Measurements from ENCODE around the gene SHROOM3. TPM values are rescaled to one million over a fixed set of nuclear protein-coding genes. Genes with fewer than 3 reads are reported as not detected.

SHROOM3 gene
- polyA plus RNA-seq, 1 experiment = 9.5 TPM

- TF ChIP-seq CTCF (IDR thresholded peaks at IDR 0.05; ENCODE audit: low read depth, low read length) = peak; percentile 7; the same call in 1 of the 2 replicates
- ChIA-PET CTCF (interaction anchor here (0.7 to 1.4 kb wide), 2 partner anchors 27 to 233 kb away, joined by 4 read pairs; no protein-coding TSS in a partner anchor), POLR2A (no interaction called here)
- Histone ChIP-seq H3K9me3 (ENCODE audit: control insufficient read depth, insufficient read depth, low read length) (peaks cover 9% of the 10 kb centered on the region; the same call in 1 of the 2 replicates), H3K27me3 (ENCODE audit: control insufficient read depth, insufficient read depth, low read length) (no peaks in the 10 kb centered on the region), H3K4me3 (ENCODE audit: low read depth, low read length) (no peak overlapping the region), H3K27ac (ENCODE audit: low read depth, low read length) (peak overlapping the region; percentile 53)
- DNase-seq (ENCODE audit: low read depth, low spot score) = no peak
Observed at GRCh38 chr4:76811604-76812412, 376.8 kb downstream of the SHROOM3 start.

GRCh38 chr4:76813070-76813469 is 378.0 kb downstream of the SHROOM3 start:
- DNase-seq (ENCODE audit: low read depth, low spot score) = no peak
- H3K9me3 ChIP-seq (ENCODE audit: control insufficient read depth, insufficient read depth, low read length) = peaks cover 6% of the 10 kb centered on the region; the same call in 1 of the 2 replicates
- ChIA-PET POLR2A (interaction anchor here (0.6 to 0.8 kb wide), 2 partner anchors 43 to 84 kb away, joined by 3 to 4 read pairs; no protein-coding TSS in a partner anchor), CTCF (interaction anchor here (0.7 to 0.8 kb wide), 2 partner anchors 22 to 308 kb away, joined by 3 to 5 read pairs; no protein-coding TSS in a partner anchor)
- no peak for TF ChIP-seq CTCF (IDR thresholded peaks at IDR 0.05; ENCODE audit: low read depth, low read length)
- no peak overlapping the region for H3K4me3 ChIP-seq (ENCODE audit: low read depth, low read length)
- H3K27ac ChIP-seq (ENCODE audit: low read depth, low read length) = no peak overlapping the region
- no peaks in the 10 kb centered on the region for H3K27me3 ChIP-seq (ENCODE audit: control insufficient read depth, insufficient read depth, low read length)

- peak; percentile 36 for DNase-seq (ENCODE audit: low read depth, low spot score)
- Histone ChIP-seq H3K4me3 (ENCODE audit: low read depth, low read length) (no peak overlapping the region), H3K27me3 (ENCODE audit: control insufficient read depth, insufficient read depth, low read length) (no peaks in the 10 kb centered on the region), H3K9me3 (ENCODE audit: control insufficient read depth, insufficient read depth, low read length) (no peaks in the 10 kb centered on the region), H3K27ac (ENCODE audit: low read depth, low read length) (no peak overlapping the region)
- no peak for TF ChIP-seq CTCF (IDR thresholded peaks at IDR 0.05; ENCODE audit: low read depth, low read length)
- POLR2A ChIA-PET = no interaction called here
- CTCF ChIA-PET = no interaction called here
Observed at GRCh38 chr4:76821641-76822040, 386.6 kb downstream of the SHROOM3 start.

DNA sequence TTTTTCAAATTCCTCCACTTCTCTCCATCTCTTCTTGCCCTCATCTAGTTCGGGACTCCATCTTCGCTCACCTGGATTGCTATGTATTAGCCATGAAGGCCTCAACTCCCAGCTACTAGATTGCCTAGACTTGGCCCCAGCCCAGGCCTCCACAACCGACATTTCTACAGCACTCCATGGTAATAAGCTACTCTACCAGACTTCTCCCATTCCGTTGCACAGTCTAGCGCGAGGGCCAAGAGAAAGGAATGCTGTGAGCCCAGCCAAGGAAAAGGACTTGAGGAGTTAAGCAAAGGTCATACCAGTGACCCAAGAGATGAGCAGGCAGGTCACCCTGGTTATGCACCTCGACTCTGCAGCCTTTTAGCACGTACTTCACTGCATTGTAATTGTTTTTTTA is 387.3 kb downstream of the SHROOM3 start:
- CTCF ChIA-PET = no interaction called here
- TF ChIP-seq CTCF (IDR thresholded peaks at IDR 0.05; ENCODE audit: low read depth, low read length) = no peak
- Histone ChIP-seq H3K9me3 (ENCODE audit: control insufficient read depth, insufficient read depth, low read length) (no peaks in the 10 kb centered on the region), H3K27ac (ENCODE audit: low read depth, low read length) (no peak overlapping the region), H3K27me3 (ENCODE audit: control insufficient read depth, insufficient read depth, low read length) (no peaks in the 10 kb centered on the region), H3K4me3 (ENCODE audit: low read depth, low read length) (no peak overlapping the region)
- POLR2A ChIA-PET = no interaction called here
- no peak for DNase-seq (ENCODE audit: low read depth, low spot score)

GRCh38 chr4:76823495-76823894 is 388.5 kb downstream of the SHROOM3 start:
- no peak for DNase-seq (ENCODE audit: low read depth, low spot score)
- ChIA-PET CTCF (no interaction called here), POLR2A (no interaction called here)
- H3K27me3 ChIP-seq (ENCODE audit: control insufficient read depth, insufficient read depth, low read length) = no peaks in the 10 kb centered on the region
- H3K4me3 ChIP-seq (ENCODE audit: low read depth, low read length) = no peak overlapping the region
- H3K9me3 ChIP-seq (ENCODE audit: control insufficient read depth, insufficient read depth, low read length) = no peaks in the 10 kb centered on the region
- no peak overlapping the region for H3K27ac ChIP-seq (ENCODE audit: low read depth, low read length)
- no peak for TF ChIP-seq CTCF (IDR thresholded peaks at IDR 0.05; ENCODE audit: low read depth, low read length)
